Keratinocyte (primary cell): ENCODE results near the gene BRSK1. TPM values are rescaled to one million over a fixed set of nuclear protein-coding genes. Genes with fewer than 3 reads are reported as not detected.
A peak's percentile ranks its signal among the peaks of the same experiment; 100 is the strongest.

ENCODE experiments used
- DNase-seq: peaks from one replicate; pipeline ENCODE4 v3.0.0-alpha.2; 2011; ENCODE audit warnings: low read depth, missing footprints, low spot score
- FAIRE-seq: peaks from 2 replicates; lab custom pipeline; 2011; peaks lifted over from hg19 to GRCh38; lab: Jason Lieb, UNC
- H2AFZ ChIP-seq: 2 replicates; pipeline ENCODE4 v1.6.0; 2012; ENCODE audit warnings: low read length, control low read depth, inconsistent platforms; ENCODE audit not compliant: control insufficient read depth
- H3K27ac ChIP-seq: 2 replicates; pipeline ENCODE4 v1.5.1; 2011; ENCODE audit warnings: low read length; ENCODE audit not compliant: control insufficient read depth, insufficient read depth
- H3K27me3 ChIP-seq: 3 replicates; pipeline ENCODE4 v1.6.0; 2011; ENCODE audit warnings: low read length; ENCODE audit not compliant: control insufficient read depth, insufficient read depth; ENCODE audit errors: extremely low read depth
- H3K36me3 ChIP-seq, 2 experiments: 2 replicates in 1 of 2; 3 replicates in 1 of 2; pipeline ENCODE4 v1.5.1; 2011; ENCODE audit warnings: low read length in 2 of 2, mild to moderate bottlenecking in 1 of 2; ENCODE audit not compliant: control insufficient read depth in 2 of 2, insufficient read depth in 2 of 2; ENCODE audit errors: extremely low read depth in 1 of 2
- H3K4me1 ChIP-seq: 3 replicates; pipeline ENCODE4 v1.5.1; 2011; ENCODE audit warnings: low read length; ENCODE audit not compliant: control insufficient read depth, insufficient read depth; ENCODE audit errors: extremely low read depth
- H3K4me2 ChIP-seq: 3 replicates; pipeline ENCODE4 v1.6.0; 2011; ENCODE audit warnings: low read depth, low read length; ENCODE audit not compliant: control insufficient read depth, insufficient read depth; ENCODE audit errors: extremely low read depth
- H3K4me3 ChIP-seq, 3 experiments: fragments of 200-600 bp in 1 of 3; sonication (generic) in 1 of 3; 2 replicates in 2 of 3; 3 replicates in 1 of 3; pipeline ENCODE4 v1.5.1; 2011 to 2016; ENCODE audit warnings: low read length in 3 of 3, mild to moderate bottlenecking in 3 of 3, control low read depth in 2 of 3, inconsistent platforms in 1 of 3, low read depth in 1 of 3, mixed read lengths in 1 of 3, mixed run types in 1 of 3, moderate library complexity in 1 of 3; ENCODE audit not compliant: control insufficient read depth in 2 of 3, insufficient read depth in 2 of 3; ENCODE audit errors: extremely low read depth in 1 of 3
- H3K79me2 ChIP-seq: 2 replicates; pipeline ENCODE4 v1.6.0; 2012; ENCODE audit warnings: low read length; ENCODE audit not compliant: control insufficient read depth, insufficient read depth
- H3K9ac ChIP-seq: 3 replicates; pipeline ENCODE4 v1.6.0; 2011; ENCODE audit warnings: low read length; ENCODE audit not compliant: control insufficient read depth, insufficient read depth; ENCODE audit errors: extremely low read depth
- H3K9me1 ChIP-seq: 3 replicates; pipeline ENCODE4 v1.6.0; 2011; ENCODE audit warnings: low read length; ENCODE audit not compliant: control insufficient read depth, insufficient read depth; ENCODE audit errors: extremely low read depth
- H3K9me3 ChIP-seq: 2 replicates; pipeline ENCODE4 v1.5.1; 2012; ENCODE audit warnings: low read depth, low read length; ENCODE audit not compliant: control insufficient read depth
- H4K20me1 ChIP-seq: 3 replicates; pipeline ENCODE4 v1.6.0; 2011; ENCODE audit warnings: low read length; ENCODE audit not compliant: control insufficient read depth, insufficient read depth; ENCODE audit errors: extremely low read depth
- EZH2 ChIP-seq: IDR thresholded peaks from one replicate; pipeline ENCODE4 v1.6.1; 2012; ENCODE audit warnings: inconsistent platforms, mild to moderate bottlenecking, low read length, moderate library complexity
- dilution Hi-C: fragments of 300-500 bp; cut with MboI; formaldehyde crosslinking; loops from one replicate; pipeline ENCODE4 v1.7.0; 2020; ENCODE audit warnings: low sequenced_read_pairs; ENCODE audit not compliant: extremely low pct_ligation_motif_present
- polyA plus RNA-seq, 5 experiments: library from polyadenylated mRNA; depleted of rRNA in 3 of 5; stranded (reverse) in 3 of 5; stranded (forward) in 1 of 5; unstranded in 1 of 5; fragments of >200 nt; gene quantifications; 1 replicate in 1 of 5; 2 replicates in 3 of 5; 3 replicates in 1 of 5; pipeline versions ENCODE4 v1.2.1 to v1.2.3, GENCODE V29; 2011 to 2012; ENCODE audit warnings: missing spikeins in 2 of 5, low read depth in 1 of 5, low replicate concordance in 1 of 5
- TF ChIP-seq, protein P1 (sequence below), 3 experiments: IDR thresholded peaks in 1 of 3; conservative IDR thresholded peaks in 1 of 3; optimal IDR thresholded peaks in 1 of 3; 2 replicates in 2 of 3; 3 replicates in 1 of 3; pipeline versions ENCODE3 to v1.5.1; 2011; ENCODE audit warnings: low read length in 3 of 3, mild to moderate bottlenecking in 3 of 3, moderate library complexity in 2 of 3, control low read depth in 1 of 3, inconsistent platforms in 1 of 3; ENCODE audit not compliant: insufficient read depth in 2 of 3; ENCODE audit errors: extremely low read depth in 1 of 3

BRSK1 gene
- polyA plus RNA-seq, 1 donor (not counting 4 experiments of a cell fraction or from before 2014, with no cell fraction given), result 0.46 TPM

DNA sequence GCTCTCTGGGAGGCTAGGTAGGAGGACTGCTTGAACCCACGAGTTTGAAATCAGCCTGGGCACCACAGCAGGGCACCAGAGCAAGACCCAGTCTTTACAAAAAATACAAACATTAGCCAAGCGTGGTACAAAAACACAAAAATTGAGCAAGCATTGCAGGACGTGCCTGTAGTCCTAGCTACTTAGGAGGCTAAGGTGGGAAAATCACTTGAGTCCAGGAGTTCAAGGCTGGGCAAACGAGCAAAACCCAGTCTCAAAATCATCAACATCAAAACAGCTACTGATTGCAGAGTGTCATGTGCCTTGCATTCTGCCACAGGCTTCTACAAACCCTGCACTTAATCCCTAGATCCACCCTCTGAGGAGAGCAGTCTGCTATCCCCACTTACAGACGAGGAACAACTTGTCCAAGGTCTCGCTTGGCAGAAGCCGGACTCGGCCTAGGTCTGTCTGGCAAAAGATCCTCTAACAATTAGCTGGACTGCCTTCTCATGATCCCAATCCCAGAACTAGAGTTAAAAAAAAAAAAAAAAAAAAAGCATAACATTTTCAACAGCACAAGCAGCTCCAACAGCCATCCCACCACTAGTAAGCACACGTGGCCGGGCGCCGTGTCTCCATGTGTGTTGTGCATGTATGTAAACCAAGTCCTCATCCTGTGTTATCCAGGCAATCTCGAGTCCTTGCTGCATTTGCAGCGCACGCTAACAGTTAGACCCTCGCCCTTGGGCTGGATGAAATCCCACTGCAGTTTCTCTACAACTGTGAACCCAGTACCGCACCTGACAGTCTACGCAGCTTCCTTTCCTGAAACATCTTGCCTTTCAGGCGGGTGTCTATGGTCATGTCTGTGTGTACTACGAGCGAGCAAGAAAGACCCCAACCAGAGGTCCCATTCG is 27.0 kb upstream of the BRSK1 start:
- Histone ChIP-seq H3K9ac (peak overlapping the region; percentile 94), H3K36me3 (peaks cover under 1 to 13% of the 10 kb centered on the region in 2 experiments), H3K4me1 (peaks cover 31% of the 10 kb centered on the region), H3K9me1 (peaks cover 10% of the 10 kb centered on the region), H3K4me3 (peak overlapping the region; percentile 79 to 99 (median 88)), H3K9me3 (no peaks in the 10 kb centered on the region), H3K27ac (peak overlapping the region; percentile 91), H3K79me2 (peaks cover 67% of the 10 kb centered on the region), H4K20me1 (peaks cover 40% of the 10 kb centered on the region), H3K4me2 (peak overlapping the region; percentile 96), H3K27me3 (no peaks in the 10 kb centered on the region), H2AFZ (no peak overlapping the region)
- TF ChIP-seq, protein P1, sequence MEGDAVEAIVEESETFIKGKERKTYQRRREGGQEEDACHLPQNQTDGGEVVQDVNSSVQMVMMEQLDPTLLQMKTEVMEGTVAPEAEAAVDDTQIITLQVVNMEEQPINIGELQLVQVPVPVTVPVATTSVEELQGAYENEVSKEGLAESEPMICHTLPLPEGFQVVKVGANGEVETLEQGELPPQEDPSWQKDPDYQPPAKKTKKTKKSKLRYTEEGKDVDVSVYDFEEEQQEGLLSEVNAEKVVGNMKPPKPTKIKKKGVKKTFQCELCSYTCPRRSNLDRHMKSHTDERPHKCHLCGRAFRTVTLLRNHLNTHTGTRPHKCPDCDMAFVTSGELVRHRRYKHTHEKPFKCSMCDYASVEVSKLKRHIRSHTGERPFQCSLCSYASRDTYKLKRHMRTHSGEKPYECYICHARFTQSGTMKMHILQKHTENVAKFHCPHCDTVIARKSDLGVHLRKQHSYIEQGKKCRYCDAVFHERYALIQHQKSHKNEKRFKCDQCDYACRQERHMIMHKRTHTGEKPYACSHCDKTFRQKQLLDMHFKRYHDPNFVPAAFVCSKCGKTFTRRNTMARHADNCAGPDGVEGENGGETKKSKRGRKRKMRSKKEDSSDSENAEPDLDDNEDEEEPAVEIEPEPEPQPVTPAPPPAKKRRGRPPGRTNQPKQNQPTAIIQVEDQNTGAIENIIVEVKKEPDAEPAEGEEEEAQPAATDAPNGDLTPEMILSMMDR (optimal IDR thresholded peaks at IDR 0.05 in 1 of 3, IDR thresholded peaks at IDR 0.05 in 1 of 3, conservative IDR thresholded peaks at IDR 0.05 in 1 of 3; ENCODE audit: extremely low read depth in 1 of 3, insufficient read depth in 2 of 3, low read length in 3 of 3), result no peak
- FAIRE-seq (no peak), DNase-seq (no peak)
- dilution Hi-C loops, result no loop called here

DNA sequence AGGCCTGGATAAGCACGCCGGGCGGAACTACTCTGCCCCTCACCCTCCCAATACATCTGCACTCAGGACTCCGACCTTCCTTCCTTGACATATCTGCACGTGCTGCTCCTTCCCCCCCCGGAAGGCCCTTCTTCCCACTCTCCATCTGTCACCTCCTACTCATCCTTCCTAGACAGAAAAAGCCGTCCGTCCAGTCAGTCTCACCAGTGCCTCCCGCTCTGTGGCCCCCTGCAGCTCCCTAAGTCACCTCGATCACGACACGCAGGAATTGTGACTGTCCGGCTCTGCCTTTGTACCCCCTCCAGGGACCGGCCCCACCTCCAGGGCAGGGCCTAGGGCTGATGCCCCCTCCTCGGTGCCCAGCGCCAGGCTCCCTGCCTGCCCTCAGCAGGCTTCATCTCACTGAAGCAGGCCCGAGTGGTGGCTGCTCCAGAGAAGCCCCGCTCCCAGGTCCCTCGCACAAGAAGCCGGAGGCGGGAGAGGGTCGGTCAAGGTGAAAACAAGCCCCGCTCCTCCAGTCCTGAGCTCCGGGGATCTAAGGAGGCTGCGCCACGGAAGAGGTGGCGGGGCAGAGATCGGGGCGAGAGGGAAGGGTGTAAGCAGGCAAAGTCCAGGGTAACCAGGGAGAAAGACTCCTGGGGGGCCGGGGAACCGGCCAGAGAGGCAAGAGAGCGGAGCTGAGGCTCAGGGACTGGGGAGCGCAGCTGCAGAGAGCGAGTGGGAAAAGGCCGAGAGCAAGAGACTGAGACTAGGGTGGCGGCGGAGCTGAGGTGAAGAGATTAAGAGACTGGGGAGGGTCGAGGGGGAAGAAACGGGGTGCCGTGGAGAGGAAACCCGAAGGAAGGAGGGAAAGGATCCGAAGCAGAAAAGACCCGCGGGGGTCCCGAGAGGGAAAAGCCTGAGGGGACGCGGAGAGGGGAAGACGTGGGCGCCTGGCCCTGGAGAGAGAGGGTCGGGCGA is 26.1 kb upstream of the BRSK1 start:
- H3K4me3 ChIP-seq, result peak overlapping the region; percentile 79 to 99 (median 88)
- dilution Hi-C loops, result no loop called here
- H3K9ac ChIP-seq, result peak overlapping the region; percentile 94
- H2AFZ ChIP-seq, result no peak overlapping the region
- H3K9me1 ChIP-seq, result peaks cover 10% of the 10 kb centered on the region
- TF ChIP-seq, protein P1 (optimal IDR thresholded peaks at IDR 0.05 in 1 of 3, IDR thresholded peaks at IDR 0.05 in 1 of 3, conservative IDR thresholded peaks at IDR 0.05 in 1 of 3; ENCODE audit: extremely low read depth in 1 of 3, insufficient read depth in 2 of 3, low read length in 3 of 3), result no peak
- TF ChIP-seq EZH2, result no peak
- peaks cover 39% of the 10 kb centered on the region for H4K20me1 ChIP-seq
- DNase-seq, result no peak
- no peaks in the 10 kb centered on the region for H3K27me3 ChIP-seq
- H3K36me3 ChIP-seq, result peaks cover 2 to 11% of the 10 kb centered on the region in 2 experiments
- H3K4me2 ChIP-seq, result peak overlapping the region; percentile 96
- H3K79me2 ChIP-seq, result peaks cover 59% of the 10 kb centered on the region
- FAIRE-seq, result no peak
- peak overlapping the region; percentile 91 for H3K27ac ChIP-seq
- peaks cover 27% of the 10 kb centered on the region for H3K4me1 ChIP-seq
- H3K9me3 ChIP-seq, result no peaks in the 10 kb centered on the region
